GM19351 (cell line): Measurements from ENCODE around the gene PVALB.

ENCODE experiments used
- ATAC-seq: cut with Tn5 transposase; IDR thresholded peaks from one replicate; pipeline ENCODE4 v1.9.1; 2021; ENCODE audit warnings: mild to moderate bottlenecking, moderate library complexity; ENCODE audit not compliant: unreplicated experiment

PVALB gene

DNA sequence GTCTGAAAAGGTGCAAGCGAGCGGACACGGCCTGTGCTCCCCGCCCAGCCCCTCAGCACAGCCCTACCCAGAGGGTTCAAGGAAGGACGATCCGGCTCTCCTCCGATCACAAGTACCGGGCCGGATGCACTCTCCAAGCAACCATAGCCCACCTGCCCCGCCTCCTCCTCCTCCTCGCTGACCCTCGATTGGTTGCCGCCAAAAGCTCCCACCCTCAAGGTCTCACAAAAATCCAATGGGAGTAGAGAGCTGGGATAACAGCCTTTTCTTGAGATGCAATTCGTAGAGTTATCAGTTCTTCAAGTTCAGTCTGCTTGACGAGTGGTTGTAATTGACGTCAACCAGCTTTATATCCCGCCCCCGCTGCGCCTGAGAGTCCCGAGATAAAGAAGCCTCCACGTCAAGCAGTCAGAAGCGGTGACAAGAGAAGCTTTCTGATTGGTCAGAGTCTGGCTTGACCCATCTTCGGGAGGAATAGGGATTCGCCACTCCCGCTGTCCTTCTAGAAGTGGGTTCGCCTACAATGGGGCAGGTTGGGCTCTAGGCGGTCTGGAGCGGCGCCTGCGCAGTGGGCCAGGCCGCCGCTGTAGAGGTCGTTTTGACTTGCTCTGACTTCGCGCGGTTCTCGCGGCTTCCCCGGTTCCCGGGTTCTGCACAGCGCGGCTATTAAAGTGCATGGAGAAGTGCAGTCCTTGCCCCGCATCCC lies 40.7 kb downstream of the PVALB start, which contains the start of gene IFT27:
TSS of gene IFT27 (minus strand) at position 156 of the 706 bp plus-strand sequence. CDS start 412 bp downstream, outside the sequence.
- peak; percentile 89 for ATAC-seq

DNA sequence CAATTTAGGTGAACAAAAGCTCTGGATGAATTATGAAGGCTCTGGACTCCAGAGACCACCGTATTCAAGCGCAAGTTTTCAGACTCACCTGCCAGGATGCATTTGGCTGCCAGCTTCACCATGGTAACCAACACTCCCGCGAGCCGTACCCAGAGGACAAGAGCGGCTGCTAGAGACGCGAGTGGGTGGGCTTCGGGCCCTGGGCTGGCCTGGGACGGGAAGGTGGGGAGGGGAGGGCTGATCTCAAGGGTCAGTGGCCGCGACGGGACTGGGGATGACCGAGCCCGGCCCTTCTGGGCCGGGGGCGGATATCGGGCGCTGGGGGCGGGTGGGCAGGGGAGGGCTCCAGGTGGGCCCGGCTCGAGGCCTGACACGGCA lies 41.3 kb downstream of the PVALB start:
- peak; percentile 2 for ATAC-seq

DNA sequence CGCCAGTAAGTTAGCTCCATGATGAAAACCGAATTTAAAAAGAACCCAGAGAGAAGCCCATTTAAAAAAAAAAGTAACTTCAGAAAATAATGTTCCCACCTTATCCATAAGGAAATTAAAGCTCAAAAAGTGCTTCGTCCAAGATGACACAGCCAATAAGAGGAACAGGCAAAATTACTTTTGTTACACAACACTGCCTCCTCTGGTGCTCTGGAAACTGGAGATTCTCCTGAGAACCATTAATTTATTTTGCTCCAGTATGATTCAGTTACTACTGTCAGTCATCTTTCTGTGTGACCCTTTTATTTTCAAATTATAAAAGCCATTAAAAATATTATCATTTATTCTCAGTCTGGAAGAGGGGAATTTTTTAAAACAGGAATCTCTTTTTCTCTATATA lies 42.9 kb downstream of the PVALB start:
- ATAC-seq: no peak

DNA sequence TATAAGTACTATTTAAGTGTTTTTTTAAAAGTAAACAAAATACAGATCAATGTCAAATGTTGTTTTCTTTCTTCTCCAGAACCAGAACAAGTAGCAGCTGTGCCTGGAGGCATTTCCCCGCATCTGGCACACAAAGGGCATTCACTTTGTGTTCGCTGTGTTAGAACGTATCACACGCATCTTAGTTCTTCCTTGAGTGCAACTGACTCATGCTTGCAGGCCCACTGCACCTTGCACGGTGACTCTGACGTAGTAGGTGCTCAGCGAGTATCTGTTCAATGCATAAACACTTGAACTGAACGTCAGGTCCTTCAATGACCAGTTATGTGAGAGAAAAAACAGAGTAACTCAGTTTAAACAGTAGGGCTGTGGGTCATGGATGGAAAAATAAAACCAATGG lies 44.4 kb downstream of the PVALB start:
- ATAC-seq: no peak

DNA sequence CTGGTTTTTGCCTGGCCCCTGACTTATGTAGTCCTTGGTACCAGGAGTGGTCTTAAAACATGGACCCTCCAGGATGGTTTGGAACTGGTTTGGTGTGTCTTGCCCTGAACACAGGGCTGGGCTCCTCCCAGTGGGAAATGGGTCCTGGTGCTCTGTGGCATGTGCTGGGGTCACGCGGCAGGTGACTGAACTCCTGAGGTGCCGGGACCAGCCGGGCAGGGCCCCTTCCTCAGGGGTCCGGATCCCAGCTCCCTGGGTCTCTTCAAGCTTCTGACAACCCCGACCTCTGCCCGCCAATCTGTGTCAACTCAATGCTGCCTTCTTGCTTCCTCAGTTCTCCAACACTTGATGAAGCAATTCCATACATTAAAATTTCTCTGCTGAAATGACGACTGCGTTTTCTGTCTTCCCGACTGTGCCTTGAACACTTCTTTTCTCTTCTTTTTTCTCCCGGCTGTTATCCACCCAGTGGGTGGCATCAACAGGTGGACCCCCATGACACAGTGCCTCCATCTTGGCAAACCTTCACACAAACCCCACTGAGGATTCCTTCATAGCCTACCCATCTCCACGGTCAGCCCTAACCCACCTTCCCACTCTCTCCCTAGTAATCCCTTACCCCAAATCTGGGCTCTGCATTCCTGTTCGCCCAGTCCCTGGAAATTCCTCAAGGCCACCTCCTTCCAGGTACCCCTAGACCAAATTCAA lies 45.3 kb downstream of the PVALB start:
- no peak for ATAC-seq

DNA sequence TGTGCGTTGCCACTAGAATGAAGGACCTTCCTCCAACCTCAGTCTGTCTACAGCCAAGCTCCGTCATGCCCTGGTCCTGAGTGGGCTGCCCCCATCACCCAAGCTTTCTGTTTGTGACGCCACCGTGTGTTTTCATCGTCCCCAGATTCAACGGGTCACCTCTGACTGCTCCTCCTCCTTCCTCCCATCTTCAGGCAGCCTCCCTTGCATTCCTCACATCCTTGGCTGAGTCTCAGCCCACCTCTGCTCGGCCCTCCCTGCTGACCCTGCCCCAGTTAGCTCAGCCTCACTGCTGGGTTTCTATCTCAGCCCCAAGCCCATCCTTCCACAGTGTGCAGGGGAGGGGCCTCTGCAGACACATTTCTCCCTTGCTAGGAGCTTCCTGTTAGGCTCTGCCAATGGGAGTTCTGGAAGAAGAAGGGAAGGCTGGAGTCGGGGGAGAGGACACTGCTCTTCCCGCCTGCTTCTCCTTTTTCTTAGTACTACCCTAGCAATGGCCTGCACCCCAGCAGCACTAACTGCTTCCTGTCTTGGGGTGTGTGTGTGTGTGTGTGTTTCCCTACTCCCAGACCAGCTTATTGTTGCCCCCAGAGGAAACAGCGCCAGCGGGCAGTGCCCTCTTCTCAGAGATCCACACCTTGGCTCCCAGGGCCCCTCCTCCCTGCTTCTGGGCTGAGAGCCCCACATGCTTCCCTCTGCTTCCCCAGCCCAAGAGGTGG lies 46.2 kb downstream of the PVALB start:
- no peak for ATAC-seq

DNA sequence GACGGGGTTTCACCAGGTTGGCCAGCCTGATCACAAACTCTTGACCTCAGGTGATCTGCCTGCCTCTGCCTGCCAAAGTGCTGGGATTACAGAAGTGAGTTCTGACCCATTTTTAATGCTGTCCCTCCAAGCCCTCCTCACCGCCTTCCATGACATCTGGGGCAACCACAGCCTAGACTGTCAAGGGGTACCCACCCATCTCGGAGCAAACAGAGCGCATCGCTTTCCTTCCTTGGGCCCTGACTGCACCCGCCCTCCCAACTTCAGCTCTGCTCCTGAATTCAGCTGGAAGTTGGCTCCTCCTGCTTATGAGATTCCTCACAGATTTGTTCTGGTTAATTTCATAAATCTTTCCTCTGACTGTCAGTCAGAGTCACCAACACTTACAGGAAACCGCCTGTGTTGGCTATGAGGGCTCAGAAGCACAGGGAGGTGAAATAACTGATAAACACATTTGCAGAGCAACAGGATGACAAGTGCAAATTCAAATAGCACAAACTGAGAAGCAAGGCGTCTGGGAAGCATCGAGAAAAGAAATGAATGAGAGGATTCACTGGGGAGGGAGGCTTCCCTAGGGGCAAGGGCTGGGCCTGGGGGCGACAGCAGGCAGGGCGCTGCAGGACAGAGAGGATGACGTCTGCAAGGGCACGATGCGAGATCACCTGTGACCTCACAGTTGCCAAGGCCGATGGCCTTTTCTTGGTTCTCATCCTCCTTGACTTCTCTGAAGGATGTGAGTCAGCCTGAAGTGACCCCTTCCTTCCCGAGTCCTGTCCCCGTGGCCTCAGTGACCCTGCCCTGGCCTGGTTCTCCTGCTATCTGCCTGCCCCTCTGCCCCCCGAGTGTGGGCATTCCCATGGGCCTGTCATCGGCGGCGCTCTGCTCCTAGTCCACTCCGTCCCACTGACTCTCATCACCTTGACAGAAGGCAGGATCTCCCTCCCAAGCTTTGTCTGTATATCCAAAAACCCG lies 47.0 kb downstream of the PVALB start:
- no peak for ATAC-seq

DNA sequence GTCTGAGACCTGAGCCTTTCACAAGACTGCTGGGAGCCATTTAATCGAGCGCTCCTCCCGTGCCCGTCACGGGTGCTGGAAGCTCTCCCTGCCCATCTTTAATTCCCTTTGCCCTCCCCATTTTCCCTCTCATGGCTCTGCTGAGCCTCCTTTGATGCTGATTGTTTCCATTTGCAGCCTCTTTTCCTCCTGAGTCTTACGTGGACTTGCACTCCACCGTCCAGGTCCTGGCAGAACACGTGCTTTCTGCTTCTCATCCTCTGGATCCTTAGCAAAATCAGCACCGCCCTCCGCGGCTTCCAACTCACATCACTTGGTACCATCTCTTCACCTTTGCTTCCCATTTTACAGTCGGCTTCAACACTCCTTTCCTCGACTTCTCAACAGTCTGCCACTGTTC lies 48.2 kb downstream of the PVALB start:
- no peak for ATAC-seq

DNA sequence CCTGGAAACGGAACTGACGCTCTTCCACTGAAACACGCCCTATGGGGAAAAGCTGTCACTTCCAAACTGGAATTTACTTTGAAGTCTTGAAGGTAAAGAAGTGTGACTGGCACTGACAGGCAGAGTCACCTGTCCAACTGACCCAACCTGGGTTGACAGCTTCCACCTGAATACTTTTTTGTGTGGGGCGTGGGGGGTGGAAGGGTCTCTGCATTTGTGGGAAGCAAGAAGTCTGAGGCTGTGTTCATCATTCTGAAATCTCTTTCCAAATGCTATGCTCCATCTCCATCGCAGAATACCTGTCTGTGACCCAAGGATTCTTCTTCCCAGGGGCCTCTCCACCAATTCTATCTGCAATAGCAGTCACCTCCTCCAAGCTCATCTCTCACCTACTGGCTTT lies 48.7 kb downstream of the PVALB start:
- no peak for ATAC-seq

DNA sequence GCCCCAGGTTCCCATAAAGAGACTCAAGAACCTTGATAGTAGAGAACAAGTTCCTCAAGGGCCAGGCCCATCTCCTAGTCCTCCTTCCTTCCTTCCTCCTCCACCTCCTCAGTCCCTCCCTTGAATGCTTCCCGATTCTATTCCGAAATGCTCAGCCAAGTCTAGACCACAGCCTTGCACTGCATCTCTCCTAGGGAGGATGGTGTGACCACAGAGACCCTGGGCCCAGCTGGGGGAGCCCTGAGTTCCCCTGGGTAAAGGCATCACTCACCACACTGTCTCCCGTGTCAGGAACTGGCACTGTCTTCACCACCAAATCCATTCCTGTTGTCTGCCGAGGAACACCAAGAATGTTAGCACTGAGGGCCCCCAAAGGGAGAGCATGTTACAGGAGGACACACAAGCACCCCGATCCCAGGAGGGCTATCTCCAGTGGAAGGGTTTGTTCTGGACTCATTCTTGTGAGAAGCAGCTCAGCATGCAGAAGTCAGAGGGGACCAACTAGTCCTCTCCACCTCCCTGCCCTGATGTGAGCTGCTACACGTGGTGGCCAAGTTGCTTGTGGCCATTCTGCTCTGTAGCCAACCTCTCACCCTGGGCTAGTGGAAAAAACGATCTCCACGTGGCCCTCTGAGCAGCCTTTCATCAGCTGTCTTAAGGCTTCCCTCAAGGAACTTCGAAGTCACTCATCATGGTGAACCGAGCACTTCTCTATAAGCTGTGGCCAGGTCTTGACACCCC lies 49.6 kb downstream of the PVALB start:
- ATAC-seq: no peak

DNA sequence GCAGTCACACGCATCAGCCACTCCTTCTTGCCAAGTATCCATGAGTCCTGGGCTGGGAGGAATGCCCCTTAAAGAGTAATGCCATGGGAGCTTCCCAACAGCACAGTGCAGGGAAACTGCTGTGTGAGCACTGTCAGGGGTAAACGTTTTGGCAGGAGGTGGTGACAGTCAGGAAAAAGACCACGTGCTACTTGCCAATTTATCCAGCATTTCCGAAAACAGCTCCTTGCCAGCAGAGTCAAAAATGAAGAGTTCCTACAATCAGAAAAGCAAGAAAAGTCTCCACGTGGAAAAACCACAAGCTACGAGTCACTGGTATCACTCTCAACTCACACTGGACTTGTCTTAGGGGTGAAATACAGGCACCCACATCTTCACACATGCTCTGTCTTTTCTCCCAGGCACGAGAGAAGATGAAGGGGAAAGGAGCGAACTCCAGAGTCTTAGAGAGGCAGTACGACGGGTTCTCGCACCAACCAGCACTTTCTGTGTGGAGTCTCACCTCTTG lies 50.8 kb downstream of the PVALB start:
- no peak for ATAC-seq

DNA sequence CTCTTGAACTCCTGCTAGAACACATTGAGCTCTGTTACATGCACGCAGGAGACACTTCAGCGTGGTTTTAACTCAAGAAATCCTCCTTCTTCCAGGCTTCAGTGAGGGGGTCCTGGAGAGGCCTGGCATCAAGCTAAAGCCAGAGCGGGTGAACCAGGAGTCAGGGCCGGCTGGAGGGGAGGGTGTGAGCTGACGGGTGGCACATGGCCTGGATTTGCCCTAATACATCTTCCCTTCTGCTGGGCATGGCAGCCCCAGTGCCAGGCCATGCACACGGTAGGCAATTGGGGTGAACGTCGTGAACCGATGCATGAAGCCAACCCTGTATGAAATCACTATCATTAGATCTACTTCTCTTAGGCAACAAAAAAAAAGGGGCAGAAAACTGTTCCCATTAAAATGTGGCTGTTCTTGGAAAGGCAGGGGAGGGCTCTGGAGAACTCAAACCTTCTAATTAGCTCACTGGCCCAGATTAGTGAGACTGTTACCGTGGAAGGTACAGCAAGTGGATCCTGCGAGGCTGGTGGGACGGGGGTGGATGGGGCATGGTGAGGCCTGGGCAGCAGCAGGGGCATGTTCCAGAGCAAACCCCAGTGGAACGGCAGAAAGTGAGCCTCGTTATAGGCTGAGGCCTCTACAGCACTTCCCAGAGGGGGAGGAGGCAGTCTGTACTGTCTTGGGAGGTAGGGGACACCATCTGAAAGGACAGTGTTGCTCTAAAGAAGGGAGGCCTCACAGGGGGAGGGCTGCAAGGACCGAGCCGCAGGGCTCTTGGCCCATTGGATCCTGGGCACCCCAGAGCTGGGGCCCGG lies 51.5 kb downstream of the PVALB start:
- no peak for ATAC-seq

DNA sequence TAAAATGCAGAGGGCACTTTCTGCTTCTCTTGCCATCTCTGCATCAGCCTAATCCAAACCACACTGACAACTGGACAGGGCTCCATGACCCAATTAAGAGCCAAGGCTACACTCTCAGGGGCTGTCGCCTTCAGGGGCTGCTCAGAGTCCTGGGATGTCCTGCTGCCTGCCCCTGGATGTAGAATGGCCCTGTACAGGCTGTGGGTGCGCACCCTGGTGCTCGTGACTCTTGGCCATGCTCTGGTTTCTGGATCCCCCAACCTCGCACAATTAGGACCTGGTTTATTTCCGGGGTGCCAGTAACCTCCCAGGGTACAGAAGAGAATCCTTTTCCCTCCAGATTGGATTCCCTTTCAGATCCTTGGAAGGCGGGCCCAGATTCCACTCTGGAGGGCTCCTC lies 52.2 kb downstream of the PVALB start:
- no peak for ATAC-seq

DNA sequence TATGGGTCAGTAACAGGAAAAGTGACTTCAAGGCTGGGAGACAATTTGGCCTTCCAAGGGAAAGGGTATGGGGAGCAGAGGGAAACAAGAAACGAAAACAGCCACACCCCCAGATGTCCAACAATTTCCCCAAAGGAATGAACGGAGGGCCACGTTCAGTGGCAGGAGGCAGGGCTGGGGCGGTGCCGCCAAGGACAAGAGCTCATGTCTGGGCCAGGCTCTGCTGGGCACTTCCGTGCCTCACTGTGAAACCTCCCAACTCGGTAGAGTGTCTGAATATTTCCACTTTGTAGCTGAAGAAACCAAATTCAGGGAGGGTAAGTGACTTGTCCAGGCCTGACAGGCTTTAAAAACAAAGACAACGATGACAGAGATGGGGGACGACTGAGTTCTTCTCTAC lies 52.8 kb downstream of the PVALB start:
- no peak for ATAC-seq

DNA sequence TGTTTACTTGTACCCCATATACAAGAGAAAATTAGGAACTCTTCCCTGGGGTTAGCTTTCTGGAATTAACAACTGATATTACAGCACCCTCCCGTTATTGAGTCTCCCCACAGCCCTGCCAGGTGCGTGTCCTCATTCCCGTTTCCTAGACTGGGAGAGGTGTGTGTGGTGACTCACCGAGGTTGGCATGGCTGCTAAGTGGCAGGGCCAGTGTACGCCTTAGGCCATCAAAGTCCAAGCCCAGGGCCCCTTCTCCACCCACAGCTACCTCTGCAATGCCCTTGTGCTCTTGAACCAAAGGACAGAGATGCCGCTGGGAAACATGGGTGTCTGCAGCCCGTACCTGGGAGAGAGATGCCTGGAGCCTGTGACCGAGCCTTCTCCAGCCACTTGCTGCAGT lies 53.3 kb downstream of the PVALB start:
- ATAC-seq: no peak

DNA sequence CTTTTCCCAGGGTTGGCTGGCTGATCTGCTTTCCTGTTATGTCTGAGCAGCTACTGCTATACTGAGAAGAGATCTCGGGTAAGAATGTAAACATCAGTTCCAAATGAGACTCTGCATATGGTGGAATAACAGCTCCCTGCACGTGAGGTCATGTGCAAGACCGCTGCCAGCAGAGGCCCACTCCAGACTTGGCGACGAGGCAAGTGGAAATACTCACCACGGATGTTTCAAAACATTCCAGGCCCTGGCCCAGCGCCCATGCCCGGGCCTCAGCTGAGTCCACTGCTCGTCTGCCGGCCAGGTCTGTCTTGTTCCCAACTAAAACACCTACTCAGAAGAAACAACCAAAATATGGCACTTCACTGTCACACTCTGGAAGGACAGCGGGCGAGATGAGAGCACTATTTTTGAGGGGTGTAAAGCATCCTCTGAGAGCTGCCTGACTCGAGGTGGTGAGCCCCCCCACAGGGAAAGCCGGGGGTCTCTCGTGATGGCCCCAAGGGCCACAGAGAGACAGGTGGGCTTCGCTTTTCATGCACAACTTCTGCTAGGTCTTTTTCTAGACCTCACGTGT lies 54.1 kb downstream of the PVALB start:
- ATAC-seq: no peak

DNA sequence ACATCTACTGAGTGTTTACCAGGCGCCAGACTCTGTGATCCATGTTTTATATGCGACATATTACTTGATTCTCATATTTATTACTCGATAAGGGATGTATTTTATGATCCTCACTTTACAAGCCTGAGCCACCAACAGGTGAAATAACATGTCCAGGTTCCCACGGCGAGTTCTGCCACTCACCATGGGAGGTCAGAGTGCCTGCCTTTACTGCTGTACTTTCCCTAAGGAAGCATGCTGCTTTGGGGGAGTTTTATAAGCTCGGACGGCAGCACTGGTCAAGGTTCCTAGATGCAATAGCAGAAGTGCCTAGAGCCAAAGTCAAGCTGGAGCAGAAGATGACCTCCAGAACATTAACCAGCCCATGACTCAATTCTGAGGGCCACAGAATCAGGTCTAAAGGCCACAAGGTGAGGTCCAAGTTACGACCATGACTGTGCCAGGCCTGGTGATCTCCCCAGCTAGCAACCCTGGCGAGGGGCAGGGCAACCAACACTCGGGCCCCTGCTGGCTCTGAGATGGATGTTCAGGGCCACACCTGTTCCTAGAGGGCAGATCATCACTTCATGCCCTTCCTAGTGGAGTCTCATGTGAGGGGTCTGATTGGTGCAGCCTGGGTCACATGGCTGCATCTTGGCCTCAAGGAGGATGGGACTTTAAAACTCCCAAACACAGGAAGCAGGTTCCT lies 55.1 kb downstream of the PVALB start:
- ATAC-seq: no peak

DNA sequence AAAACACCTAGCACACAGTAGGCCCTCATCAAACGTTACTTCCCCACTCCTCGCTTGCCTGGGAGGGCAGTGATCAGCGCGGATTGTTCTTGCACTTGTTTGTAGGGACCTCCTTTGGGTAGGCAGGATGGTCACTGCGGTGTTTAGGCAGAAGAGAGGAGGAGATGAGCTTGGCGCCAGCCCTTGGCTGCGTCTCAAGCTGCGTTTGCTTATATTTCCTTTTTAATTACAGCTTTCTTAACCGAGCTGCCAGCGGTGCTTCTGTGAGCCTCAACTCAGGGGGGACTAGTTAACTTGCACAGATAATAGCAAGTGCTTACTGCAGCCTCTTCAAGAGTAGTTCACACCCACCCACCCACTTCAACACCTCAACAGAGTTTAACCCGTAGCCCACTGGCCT lies 56.0 kb downstream of the PVALB start:
- ATAC-seq: no peak
